ENCODE results near the gene FNBP1L. TPM values are rescaled to one million over a fixed set of nuclear protein-coding genes. Genes with fewer than 3 reads are reported as not detected.

The FNBP1L gene
- total and polyA plus RNA-seq, 10 of the 15 experiments (the other 5 are each of a cell fraction or from before 2014, with no cell fraction given): 0.02 to 0.12 (median 0.07) TPM; not detected in 4

DNA sequence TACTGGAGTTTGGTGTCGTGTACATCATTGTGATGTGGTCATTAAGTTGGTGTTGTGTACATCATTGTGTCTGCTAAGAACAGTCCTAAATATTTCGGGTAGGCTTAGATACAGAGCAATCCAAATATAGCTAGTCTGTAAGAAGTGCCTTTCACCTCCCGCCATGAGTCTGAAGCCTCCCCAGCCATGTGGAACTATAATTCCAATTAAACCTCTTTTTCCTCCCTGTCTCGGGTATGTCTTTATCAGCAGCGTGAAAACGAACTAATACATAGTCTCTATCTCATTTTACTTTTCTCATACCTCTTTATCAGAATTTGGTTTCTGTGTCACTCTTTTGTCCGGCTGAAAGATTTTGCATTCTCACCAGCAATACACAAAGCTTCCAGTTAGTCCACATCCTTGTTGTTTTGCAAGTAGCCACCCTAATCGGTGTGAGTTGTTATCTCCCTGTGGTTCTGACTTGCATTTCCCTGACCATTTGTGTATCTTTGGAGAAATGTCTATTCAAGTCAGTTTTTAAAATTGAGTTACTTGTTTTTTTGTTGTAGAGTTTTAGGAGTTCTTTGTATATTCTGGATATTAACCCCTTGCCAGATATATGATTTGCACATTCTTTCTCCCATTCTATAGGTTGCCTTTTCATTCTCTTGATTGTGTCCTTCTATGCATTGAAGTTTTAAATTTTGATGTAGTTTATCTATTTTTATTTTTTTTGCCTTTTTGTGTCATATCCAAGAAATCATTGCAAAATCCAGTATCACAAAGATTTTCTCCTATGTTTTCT, 56.5 kb downstream of the FNBP1L start (continued):
- TF ChIP-seq, protein P1, sequence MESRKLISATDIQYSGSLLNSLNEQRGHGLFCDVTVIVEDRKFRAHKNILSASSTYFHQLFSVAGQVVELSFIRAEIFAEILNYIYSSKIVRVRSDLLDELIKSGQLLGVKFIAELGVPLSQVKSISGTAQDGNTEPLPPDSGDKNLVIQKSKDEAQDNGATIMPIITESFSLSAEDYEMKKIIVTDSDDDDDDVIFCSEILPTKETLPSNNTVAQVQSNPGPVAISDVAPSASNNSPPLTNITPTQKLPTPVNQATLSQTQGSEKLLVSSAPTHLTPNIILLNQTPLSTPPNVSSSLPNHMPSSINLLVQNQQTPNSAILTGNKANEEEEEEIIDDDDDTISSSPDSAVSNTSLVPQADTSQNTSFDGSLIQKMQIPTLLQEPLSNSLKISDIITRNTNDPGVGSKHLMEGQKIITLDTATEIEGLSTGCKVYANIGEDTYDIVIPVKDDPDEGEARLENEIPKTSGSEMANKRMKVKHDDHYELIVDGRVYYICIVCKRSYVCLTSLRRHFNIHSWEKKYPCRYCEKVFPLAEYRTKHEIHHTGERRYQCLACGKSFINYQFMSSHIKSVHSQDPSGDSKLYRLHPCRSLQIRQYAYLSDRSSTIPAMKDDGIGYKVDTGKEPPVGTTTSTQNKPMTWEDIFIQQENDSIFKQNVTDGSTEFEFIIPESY (IDR thresholded peaks at IDR 0.05): no peak
- no peak for TF ChIP-seq CBX5 (IDR thresholded peaks at IDR 0.05; ENCODE audit: low read depth)
- no peak for TF ChIP-seq ZNF217 (IDR thresholded peaks at IDR 0.05)
- no peak for TF ChIP-seq IRF4 (IDR thresholded peaks at IDR 0.05; ENCODE audit: low read depth, low read length)
- TF ChIP-seq, protein P2, sequence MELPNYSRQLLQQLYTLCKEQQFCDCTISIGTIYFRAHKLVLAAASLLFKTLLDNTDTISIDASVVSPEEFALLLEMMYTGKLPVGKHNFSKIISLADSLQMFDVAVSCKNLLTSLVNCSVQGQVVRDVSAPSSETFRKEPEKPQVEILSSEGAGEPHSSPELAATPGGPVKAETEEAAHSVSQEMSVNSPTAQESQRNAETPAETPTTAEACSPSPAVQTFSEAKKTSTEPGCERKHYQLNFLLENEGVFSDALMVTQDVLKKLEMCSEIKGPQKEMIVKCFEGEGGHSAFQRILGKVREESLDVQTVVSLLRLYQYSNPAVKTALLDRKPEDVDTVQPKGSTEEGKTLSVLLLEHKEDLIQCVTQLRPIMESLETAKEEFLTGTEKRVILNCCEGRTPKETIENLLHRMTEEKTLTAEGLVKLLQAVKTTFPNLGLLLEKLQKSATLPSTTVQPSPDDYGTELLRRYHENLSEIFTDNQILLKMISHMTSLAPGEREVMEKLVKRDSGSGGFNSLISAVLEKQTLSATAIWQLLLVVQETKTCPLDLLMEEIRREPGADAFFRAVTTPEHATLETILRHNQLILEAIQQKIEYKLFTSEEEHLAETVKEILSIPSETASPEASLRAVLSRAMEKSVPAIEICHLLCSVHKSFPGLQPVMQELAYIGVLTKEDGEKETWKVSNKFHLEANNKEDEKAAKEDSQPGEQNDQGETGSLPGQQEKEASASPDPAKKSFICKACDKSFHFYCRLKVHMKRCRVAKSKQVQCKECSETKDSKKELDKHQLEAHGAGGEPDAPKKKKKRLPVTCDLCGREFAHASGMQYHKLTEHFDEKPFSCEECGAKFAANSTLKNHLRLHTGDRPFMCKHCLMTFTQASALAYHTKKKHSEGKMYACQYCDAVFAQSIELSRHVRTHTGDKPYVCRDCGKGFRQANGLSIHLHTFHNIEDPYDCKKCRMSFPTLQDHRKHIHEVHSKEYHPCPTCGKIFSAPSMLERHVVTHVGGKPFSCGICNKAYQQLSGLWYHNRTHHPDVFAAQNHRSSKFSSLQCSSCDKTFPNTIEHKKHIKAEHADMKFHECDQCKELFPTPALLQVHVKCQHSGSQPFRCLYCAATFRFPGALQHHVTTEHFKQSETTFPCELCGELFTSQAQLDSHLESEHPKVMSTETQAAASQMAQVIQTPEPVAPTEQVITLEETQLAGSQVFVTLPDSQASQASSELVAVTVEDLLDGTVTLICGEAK (IDR thresholded peaks at IDR 0.05; ENCODE audit: borderline replicate concordance): no peak

DNA sequence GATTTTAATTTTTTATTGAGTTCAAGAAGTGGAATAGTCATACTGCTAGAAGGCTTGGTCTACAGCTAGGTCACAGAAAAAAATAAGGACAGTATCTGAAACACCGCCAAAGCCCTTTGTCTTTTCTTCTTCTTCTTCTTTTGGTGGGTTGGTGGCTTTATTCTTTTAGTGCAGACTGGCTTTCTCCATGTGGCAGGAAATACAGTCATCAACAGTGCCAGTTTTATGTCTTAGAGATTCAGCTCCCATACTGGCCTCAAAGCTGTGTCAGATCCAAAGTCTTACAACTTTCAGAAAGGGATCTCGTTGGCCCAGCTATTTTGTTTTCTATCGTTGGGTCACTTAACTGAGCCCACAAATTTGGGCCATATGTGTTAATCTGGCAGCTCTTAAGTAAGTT, 58.2 kb downstream of the FNBP1L start:
- in situ Hi-C loops (cut with MboI) (no loop called here), intact Hi-C loops (cut with micrococcal nuclease; ENCODE audit: unreplicated experiment) (no loop called here)
- DNase-seq (ENCODE audit: low read depth, low spot score) (no peak), FAIRE-seq (no peak), ATAC-seq (no peak)
- Histone ChIP-seq H2AFZ (ENCODE audit: control insufficient read depth, low read depth, low read length) (no peak overlapping the region), H3K9me3 (replicated peaks; ENCODE audit: control insufficient read depth, insufficient read depth, low read length) (no peaks in the 10 kb centered on the region), H3K79me2 (ENCODE audit: control insufficient read depth, insufficient read depth, low read length) (no peaks in the 10 kb centered on the region), H3K27me3 (replicated peaks in 1 of 2; ENCODE audit: control insufficient read depth in 2 of 2, insufficient read depth in 2 of 2, low read length in 1 of 2) (no peaks in the 10 kb centered on the region), H4K20me1 (ENCODE audit: control insufficient read depth, insufficient read depth) (no peaks in the 10 kb centered on the region), H3K4me1 (ENCODE audit: control insufficient read depth, insufficient read depth, low read length) (no peaks in the 10 kb centered on the region), H3K4me2 (ENCODE audit: control insufficient read depth, insufficient read depth) (no peak overlapping the region), H3K36me3 (ENCODE audit: control insufficient read depth in 2 of 2, insufficient read depth in 2 of 2, low read length in 1 of 2) (no peaks in the 10 kb centered on the region), H3K27ac (ENCODE audit: control insufficient read depth, insufficient read depth) (no peak overlapping the region), H3K9ac (ENCODE audit: control insufficient read depth, insufficient read depth, low read length) (no peak overlapping the region), H3K4me3 (no peak overlapping the region)
- BruUV-seq (replicated peaks): no TSS peak
- CTCF ChIA-PET: no interaction called here
- RAD21 ChIA-PET (ENCODE audit: unreplicated experiment): no interaction called here
- SMC1A ChIA-PET (ENCODE audit: uncharacterized antibody, unreplicated experiment): interaction anchor here (0.7 kb wide), 1 partner anchor 23 kb away, joined by 3 read pairs; no protein-coding TSS in a partner anchor
- 43% methylated on average over 3 of the region's 3 CpGs for WGBS (ENCODE audit: insufficient coverage, insufficient replicate concordance, low lambda C conversion rate, missing lambda C conversion rate)
- POLR2A ChIA-PET: no interaction called here
- TF ChIP-seq SUPT20H (IDR thresholded peaks at IDR 0.05; ENCODE audit: borderline replicate concordance, control insufficient read depth, low read depth, low read length) (no peak), HDGF (IDR thresholded peaks at IDR 0.05) (no peak), MTA2 (IDR thresholded peaks at IDR 0.05; ENCODE audit: low read depth) (no peak), NR2F1 (conservative IDR thresholded peaks at IDR 0.05) (no peak)
- TF ChIP-seq, protein P3, sequence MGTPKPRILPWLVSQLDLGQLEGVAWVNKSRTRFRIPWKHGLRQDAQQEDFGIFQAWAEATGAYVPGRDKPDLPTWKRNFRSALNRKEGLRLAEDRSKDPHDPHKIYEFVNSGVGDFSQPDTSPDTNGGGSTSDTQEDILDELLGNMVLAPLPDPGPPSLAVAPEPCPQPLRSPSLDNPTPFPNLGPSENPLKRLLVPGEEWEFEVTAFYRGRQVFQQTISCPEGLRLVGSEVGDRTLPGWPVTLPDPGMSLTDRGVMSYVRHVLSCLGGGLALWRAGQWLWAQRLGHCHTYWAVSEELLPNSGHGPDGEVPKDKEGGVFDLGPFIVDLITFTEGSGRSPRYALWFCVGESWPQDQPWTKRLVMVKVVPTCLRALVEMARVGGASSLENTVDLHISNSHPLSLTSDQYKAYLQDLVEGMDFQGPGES (IDR thresholded peaks at IDR 0.05): no peak
- TF ChIP-seq, protein P2 (IDR thresholded peaks at IDR 0.05; ENCODE audit: borderline replicate concordance): no peak

Measured in GM12878 (cell line).